ENCODE data around the gene TLCD3B.
A peak's percentile ranks its signal among the peaks of the same experiment; 100 is the strongest.
"Not testable (repeated sequence)": the region's sequence is repeated elsewhere in the genome, so short reads cannot be mapped to it uniquely, and the experiment has no call there.

Gene TLCD3B

DNA sequence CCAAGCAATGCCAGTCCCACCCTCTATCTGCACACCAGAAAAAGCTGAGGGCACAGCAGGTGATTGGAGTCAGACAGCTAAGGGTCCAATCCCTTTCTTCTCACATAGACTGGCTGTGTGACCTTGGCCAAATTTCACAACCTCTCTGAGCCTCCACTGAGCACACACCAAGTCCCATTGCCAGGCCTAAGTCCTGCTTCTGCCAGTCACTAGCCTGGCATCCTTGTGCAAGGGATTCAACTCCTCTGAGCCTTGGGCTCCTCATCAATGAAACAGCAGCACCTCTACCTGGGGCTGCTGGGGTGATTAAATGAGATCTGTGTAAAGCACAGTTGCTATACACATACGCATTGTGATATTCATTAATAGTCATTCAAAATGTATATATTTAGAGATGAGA, 15.5 kb upstream of the TLCD3B start:
- DNase-seq (ENCODE audit: insufficient read length, low spot score) (no peak), FAIRE-seq (no peak)
- TF ChIP-seq, protein P1, sequence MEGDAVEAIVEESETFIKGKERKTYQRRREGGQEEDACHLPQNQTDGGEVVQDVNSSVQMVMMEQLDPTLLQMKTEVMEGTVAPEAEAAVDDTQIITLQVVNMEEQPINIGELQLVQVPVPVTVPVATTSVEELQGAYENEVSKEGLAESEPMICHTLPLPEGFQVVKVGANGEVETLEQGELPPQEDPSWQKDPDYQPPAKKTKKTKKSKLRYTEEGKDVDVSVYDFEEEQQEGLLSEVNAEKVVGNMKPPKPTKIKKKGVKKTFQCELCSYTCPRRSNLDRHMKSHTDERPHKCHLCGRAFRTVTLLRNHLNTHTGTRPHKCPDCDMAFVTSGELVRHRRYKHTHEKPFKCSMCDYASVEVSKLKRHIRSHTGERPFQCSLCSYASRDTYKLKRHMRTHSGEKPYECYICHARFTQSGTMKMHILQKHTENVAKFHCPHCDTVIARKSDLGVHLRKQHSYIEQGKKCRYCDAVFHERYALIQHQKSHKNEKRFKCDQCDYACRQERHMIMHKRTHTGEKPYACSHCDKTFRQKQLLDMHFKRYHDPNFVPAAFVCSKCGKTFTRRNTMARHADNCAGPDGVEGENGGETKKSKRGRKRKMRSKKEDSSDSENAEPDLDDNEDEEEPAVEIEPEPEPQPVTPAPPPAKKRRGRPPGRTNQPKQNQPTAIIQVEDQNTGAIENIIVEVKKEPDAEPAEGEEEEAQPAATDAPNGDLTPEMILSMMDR (IDR thresholded peaks at IDR 0.05; ENCODE audit: insufficient read depth, missing control alignments): no peak

DNA sequence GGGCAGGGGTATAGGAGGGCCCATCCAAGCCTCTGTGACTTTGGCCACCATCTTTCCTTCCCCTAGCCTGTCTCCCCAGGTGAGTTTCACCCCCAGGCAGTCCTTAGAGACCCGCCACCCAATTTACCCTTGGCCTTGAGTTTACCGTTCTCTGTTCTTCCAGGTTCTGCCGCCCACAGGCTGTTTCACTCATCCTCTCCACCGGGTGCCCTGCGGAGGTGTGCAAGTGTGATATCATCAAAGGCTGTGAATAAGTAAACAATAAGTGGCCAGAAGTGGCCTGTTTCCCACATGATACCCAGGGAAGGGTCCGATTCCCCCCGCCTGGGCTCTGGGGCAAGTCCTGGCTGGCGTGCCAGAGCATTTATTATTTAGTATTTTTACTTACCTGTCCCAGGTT, 15.1 kb upstream of the TLCD3B start:
- FAIRE-seq: no peak

DNA sequence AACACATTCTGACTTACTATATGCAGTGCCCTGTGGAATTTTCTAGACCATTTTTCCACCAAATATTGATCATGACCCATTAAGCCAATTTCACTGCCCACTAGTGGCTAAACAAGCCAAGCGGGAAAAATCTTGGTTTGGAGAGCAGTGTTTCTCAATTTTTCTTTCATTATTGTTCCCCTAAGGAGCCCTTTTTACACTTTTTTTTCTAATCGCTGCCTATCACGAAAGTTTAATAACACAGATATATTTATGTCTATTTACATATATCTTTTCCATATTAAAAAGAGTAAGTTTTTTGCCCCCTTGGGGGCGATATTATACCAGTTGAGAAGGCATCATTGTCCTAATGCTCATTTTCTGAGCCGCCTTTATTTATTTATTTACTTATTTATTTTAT, 10.8 kb upstream of the TLCD3B start:
- TF ChIP-seq, protein P1 (IDR thresholded peaks at IDR 0.05; ENCODE audit: insufficient read depth, missing control alignments): peak; percentile 38
- DNase-seq (ENCODE audit: insufficient read length, low spot score) (no peak), FAIRE-seq (no peak)

More for the DNA sequence above, 15.1 kb upstream of the TLCD3B start:
- TF ChIP-seq, protein P1 (IDR thresholded peaks at IDR 0.05; ENCODE audit: insufficient read depth, missing control alignments): no peak
- DNase-seq (ENCODE audit: insufficient read length, low spot score): no peak

DNA sequence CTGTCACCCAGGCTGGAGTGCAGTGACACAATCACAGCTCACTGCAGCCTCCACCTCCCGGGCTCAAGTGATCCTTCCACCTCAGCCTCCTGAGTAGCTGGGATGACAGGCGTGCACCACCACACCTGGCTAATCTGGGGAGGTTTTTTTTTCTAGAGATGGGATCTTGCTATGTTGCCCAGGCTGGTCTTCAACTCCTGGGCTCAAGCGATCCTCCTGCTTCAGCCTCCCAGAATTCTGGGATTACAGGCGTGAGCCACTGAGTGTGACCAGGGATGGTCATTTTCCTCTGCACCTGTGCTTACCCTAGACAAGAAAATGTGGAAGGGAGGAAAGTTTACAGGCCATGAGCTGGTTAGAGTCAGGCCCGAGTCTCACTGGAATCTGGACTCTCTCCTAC, 9.6 kb upstream of the TLCD3B start:
- not testable (repeated sequence) for FAIRE-seq; DNase-seq (ENCODE audit: insufficient read length, low spot score)

DNA sequence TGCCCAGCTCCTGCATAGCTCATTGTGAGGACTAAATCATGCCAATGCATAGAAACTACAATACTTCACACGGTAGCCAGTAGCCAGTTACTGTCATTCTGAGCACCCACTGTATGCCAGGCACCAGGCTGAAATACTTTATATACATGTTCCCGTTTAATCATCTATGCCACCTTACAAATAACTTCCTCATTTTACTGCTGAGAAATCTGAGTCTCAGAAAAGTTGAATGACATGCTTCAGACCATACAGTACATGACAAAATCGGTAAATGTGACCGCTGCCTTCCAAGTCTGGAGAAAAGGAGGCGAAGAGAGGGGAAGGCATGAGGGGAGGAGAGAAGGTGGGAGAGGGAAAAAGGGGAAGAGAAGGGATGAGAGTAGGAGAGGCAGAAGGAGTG, 9.2 kb upstream of the TLCD3B start:
- TF ChIP-seq, protein P1 (IDR thresholded peaks at IDR 0.05; ENCODE audit: insufficient read depth, missing control alignments): no peak
- no peak for FAIRE-seq
- DNase-seq (ENCODE audit: insufficient read length, low spot score): no peak

DNA sequence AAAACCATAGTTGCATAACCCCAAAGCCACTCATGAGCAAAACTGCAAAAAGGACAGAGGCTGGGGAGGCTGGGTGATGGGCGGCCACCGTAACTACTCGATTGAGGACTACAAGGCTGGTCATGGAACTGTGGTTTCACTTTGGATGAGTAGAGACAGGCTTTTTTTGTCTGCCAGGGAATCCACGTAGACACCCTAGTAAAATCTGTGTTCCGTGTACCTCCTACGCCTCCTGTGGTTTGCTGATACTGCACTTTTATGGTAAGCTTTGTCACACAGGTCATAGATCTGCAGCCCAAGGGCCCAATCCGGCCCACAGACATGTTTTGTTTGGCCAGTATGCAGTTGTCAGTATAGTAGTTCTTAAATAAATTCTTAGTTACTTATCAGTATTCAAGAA, 2.2 kb upstream of the TLCD3B start:
- DNase-seq (ENCODE audit: insufficient read length, low spot score) (no peak), FAIRE-seq (no peak)
- TF ChIP-seq, protein P1 (IDR thresholded peaks at IDR 0.05; ENCODE audit: insufficient read depth, missing control alignments): no peak

DNA sequence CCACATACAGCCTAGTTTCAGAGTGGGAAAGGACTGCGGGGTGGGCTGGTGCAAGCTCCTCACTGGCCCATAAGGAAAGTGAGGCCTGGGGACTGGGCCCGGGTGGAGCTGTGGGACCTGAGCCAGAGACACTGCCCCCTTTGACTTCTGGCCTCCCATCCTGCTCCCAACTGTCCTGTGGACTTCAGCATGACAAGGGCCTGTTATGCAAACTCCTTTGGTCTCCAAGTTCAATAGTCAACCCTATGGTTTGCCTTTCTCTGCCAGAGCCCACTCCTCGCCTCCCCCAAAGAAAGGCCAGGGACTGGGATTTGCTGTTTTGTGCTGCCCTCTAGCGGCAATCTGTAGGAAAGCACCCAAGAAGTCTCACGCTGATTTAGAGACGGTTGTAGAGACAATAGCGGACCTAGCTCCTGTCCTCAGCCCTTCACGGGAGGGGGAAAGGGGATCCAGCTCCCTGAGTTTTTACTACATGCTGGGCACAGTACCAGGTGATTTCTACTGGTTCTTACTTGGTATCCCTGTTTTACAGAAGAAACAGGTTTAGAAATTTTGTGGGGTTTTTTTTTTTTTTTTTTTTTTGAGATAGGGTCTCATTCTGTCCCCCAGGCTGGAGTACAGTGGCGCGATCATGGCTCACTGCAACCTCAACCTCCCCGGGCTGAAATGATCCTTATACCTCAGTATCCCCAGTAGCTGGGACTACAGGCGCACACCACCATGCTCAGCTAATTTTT, 1.2 kb upstream of the TLCD3B start:
- TF ChIP-seq, protein P1 (IDR thresholded peaks at IDR 0.05; ENCODE audit: insufficient read depth, missing control alignments): peak; percentile 96
- DNase-seq (ENCODE audit: insufficient read length, low spot score): no peak
- FAIRE-seq: peak; percentile 80
